Suppressor macrophage treated with lipopolysaccharide for 1 hour (primary cell): ENCODE measurements around the gene RBPJL.

ENCODE experiments used
- DNase-seq, 3 donors: peaks; one replicate each; pipeline ENCODE4 v3.0.0-alpha.2; 2020 to 2022

The RBPJL gene

DNA sequence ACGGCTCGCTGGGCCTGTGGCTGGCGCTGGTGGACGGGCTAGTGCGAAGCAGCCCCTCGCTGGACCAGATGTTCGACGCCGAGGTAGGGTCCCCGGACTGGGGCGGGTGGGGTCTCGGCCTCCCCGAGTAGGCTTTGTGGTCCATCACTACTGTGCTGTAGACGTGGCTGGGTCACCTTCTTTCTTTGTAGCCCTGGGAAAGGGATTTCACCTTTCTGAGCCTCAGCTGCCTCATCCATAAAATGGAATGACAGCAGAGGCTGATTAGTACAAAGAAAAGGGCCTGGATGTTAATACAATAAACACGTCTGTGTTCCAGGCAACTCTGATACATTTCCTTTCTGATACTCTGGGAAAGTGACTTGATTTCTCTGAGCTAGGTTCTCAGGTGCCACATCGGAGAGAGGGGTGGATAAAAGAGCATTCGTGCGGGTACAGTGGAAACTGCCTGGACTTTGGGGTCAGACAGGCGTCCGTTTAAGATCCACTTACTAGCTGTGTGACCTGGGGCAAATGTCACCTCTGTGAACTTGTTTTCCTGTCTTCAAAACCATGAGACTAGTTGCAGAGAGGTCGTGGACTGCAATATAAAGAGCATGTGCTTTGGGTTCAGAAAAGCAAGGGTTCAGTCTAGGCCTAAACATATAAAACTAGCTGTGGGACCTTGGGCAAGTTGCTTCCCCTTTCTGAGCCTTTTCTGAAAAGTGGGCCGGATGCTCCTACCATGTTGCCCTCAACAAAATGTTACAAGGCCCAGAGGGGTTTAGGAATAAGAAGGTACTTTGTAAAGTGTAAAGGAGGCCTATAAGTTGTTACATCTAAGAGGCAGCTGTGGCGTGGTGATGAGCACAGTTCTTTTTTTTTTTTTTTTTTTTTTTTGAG lies 57.2 kb downstream of the RBPJL start:
- DNase-seq, result no peak

DNA sequence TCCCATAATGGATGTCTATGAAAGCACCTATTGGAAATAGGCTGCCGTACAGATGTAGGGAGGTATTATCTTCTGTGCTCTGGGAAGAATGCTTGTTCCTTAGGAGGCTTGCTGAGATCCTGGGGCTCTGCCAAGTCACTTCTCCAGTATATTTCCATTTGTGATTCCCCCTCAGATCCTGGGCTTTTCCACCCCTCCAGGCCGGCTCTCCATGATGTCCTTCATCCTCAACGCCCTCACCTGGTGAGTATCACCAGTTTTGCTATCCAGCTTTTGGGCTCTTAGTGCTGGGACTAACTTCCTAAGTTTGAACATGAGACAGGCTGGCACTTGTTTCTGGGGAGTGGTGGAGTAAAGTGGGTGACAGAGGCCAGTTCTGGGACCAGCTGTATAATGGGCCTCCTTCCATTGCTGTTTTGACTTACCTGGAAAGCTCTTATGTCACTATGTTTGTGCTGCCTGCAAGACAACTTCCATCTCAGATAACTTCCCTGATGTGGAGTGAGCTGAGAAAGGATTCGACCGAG lies 58.9 kb downstream of the RBPJL start:
- no peak for DNase-seq

DNA sequence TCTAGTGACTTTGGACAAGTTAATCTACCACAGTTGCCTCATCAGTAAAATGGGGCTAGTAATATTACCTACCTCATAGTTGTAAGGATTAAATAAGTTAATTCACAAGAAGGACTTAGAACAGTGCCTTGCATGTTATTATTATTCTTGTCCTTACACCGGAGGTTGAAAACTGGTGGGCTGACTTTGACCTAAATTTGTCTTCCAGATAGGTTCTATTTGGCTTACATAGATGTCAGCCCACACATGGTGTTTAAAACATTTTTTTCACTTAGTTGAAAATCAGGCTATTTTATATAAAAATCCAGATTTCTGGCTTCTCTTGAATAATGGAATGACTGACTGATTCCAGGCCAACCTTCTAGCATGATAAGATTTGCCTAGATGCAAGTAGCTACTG lies 59.6 kb downstream of the RBPJL start:
- DNase-seq, result no peak

DNA sequence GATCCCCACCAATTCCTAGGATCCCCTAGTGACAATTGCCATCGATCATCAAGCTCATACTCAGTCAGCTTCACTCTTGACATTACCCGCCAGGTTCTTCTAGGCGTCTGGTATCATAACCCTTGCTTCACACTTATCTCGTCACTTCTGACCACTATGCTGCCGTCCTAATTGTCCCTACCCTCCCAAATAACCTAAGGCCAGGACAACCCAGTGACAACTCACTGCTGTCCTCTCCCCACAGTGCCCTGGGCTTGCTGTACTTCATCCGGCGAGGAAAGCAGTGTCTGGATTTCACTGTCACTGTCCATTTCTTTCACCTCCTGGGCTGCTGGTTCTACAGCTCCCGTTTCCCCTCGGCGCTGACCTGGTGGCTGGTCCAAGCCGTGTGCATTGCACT lies 60.0 kb downstream of the RBPJL start:
- DNase-seq, result no peak

DNA sequence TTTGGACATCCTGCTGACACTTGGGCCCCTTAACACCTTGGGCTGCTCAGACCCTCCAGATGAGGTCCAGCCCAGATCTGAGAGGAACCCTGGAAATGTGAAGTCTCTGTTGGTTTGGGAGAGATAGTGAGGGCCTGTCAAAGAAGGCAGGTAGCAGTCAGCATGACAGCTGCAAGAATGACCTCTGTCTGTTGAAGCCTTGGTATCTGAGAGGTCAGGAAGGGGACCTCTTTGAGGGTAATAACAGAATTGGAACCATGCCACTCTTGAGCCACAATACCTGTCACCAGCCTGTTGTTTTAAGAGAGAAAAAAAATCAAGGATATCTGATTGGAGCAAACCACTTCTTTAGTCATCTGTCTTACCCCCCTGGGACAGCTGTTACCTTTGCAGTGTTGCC lies 60.5 kb downstream of the RBPJL start:
- no peak for DNase-seq
